Activated CD8-positive, alpha-beta memory T cell treated with anti-CD3 and anti-CD28 coated beads for 24 hours (primary cell): Measurements from ENCODE around the gene DISP3.

Experiments
- DNase-seq: peaks from one replicate; pipeline ENCODE4 v3.0.0-alpha.2; 2020

DISP3 gene, protein sequence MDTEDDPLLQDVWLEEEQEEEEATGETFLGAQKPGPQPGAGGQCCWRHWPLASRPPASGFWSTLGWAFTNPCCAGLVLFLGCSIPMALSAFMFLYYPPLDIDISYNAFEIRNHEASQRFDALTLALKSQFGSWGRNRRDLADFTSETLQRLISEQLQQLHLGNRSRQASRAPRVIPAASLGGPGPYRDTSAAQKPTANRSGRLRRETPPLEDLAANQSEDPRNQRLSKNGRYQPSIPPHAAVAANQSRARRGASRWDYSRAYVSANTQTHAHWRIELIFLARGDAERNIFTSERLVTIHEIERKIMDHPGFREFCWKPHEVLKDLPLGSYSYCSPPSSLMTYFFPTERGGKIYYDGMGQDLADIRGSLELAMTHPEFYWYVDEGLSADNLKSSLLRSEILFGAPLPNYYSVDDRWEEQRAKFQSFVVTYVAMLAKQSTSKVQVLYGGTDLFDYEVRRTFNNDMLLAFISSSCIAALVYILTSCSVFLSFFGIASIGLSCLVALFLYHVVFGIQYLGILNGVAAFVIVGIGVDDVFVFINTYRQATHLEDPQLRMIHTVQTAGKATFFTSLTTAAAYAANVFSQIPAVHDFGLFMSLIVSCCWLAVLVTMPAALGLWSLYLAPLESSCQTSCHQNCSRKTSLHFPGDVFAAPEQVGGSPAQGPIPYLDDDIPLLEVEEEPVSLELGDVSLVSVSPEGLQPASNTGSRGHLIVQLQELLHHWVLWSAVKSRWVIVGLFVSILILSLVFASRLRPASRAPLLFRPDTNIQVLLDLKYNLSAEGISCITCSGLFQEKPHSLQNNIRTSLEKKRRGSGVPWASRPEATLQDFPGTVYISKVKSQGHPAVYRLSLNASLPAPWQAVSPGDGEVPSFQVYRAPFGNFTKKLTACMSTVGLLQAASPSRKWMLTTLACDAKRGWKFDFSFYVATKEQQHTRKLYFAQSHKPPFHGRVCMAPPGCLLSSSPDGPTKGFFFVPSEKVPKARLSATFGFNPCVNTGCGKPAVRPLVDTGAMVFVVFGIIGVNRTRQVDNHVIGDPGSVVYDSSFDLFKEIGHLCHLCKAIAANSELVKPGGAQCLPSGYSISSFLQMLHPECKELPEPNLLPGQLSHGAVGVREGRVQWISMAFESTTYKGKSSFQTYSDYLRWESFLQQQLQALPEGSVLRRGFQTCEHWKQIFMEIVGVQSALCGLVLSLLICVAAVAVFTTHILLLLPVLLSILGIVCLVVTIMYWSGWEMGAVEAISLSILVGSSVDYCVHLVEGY (N-terminal part only)

DNA sequence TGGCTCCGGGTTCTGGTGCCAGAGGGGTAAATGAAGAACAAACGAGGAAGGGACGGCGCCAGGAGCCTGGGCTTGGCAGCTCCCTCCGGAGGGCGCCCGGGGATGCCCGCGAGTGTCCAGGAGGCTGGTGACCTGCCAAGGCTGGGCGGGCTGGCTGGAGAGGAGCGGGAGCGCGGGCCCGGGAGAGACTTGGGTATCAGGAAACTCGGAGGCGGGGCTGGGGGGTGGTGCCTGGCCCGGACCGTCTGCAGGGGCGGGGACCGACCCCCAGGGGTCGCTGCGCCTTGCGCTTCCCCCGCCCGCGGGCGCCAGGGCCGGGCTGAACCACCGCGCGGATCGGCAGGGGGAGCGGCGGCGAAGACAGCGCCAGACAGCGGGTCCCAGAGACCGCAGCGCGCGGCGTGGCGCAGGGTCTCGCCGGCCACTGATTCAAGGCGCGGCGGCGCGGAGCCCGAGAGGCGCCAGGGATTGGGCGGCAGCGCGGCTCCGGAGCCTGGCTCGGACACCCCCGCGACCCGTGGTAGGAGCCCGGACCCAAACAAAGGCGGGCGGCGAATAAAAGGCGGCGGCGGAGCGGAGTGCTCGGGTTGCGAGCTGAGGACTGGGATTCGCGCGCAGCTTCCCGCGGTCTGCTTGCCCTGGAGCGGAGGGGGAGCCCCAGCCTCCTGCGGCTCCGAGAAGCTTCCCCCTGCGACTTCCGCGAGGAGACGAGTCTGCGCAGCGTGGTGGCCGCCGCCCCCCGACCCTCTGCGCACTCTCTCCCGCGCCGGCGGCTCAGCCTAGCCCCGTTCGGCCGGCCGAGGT lies at the start of gene DISP3:
Gene DISP3, plus strand, starts transcription at position 585 of the 804 bp plus-strand sequence. CDS start 21,838 bp downstream, outside the sequence.
- peak; percentile 91 for DNase-seq

DNA sequence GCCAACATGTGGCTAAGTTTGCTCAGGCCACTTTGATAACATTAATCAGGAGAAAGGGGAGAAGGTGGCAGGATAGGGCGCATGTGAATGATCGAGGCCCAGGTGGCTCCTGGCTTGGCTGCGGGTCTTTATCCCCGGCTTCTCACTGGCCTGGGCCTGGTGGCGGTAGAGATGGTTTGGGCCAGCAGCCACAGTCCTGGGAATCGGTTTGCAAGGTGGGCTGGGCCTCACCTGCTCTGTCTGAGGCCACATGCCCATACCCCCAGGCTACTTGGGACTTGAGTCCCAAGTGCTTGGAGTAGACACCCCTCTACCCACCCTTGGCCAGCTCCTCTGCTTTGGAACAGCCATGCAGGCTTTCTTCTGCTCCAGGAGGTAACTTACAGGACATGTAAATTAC lies 49.7 kb upstream of the DISP3 start:
- no peak for DNase-seq

DNA sequence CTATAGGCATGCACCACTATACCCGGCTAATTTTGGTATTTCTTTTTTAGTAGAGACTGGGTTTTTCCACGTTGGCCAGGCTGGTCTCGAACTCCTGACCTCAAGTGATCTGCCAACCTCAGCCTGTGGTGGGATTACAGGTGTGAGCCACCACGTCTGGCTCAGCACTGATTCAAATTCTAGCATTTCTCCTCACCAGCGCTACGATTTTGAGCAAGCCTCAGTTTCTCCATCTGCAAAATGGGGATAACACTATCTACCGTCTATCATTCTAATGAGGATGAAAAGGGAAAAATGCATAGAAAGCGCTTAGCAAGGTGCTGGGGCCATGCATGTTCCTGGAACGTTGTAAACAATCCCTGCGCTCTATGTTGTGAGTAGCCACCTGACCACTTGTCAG lies 49.0 kb upstream of the DISP3 start:
- DNase-seq: no peak

DNA sequence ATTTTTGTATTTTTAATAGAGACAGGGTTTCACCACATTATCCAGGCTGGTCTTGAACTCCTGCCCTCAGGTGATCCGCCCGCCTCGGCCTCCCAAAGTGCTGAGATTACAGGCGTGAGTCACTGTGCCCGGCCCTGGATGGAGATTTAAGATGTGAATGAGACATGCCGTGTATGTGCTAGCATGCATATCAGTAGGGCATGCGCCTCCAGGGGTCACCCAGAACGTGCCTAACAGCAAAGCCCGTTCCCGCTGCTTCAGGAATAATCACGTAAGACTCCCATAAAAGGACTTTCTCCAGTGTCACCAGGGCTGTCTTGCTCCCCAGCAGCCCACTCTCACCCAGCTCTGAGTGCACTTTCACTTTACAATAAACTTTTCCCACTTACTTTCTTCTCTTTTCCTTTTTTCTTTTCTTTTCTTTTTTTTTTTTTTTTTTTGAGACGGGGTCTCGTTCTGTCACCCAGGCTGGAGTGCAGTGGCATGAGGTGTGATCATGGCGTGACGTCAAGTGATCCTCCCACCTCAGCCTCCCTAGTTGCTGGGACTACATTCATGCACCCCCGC lies 46.9 kb upstream of the DISP3 start:
- no peak for DNase-seq

DNA sequence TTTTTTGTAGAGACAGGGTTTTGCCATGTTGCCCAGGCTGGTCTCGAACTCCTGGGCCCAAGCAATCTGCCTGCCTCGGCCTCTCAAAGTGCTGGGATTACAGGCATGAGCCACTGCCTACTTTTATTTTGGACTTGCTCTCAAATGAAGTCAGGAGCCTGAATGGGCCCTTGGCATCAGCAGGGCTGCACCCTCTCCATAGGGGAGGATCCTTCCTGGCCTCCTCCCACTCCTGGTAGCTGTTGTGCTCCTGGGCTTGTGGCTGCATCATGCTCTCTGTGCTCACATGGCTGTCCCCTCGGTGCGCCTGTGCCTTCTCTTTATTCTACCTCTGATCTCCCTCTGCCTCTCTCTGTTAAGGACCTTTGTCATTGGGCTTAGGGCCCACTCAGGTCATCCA lies 46.4 kb upstream of the DISP3 start:
- DNase-seq: no peak

DNA sequence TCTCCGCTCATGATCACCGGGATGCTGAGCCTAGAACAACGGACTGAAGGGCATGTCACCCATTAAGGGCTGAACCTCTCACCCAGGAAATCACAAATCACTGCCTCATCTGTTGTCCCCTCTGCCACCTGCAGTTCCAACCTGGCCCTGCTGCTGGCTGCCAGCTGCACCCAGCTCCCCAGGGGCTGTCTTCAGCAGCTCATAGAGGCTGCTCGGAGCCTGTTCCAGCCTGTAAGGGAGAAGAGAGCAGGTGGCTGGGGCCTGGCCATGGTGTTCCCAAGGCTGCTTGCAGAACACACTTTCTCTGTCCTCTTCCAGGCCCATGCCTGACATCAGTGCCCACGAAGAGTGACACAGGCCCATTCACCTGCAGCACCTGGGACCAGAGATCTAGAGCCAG lies 44.5 kb upstream of the DISP3 start:
- DNase-seq: no peak

DNA sequence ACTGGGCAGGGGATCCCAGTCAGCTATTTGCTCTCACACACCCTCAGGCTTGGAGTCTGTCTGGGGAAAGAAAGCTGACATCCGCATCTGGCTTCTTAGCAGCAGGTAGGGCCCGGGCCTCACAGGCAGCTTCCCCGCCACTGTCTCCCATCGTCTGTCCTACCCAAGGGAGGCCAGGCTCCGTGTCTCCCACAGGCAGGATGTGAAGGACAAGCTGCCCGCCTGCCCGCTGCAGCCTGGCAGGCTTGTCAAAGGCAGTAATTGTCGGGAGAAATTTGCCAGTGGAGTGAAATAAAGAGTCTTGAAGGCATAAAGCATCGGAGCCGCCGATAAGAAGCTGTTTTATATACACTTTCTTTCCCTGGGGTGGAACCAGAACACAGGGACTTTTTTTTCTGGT lies 44.0 kb upstream of the DISP3 start:
- no peak for DNase-seq

DNA sequence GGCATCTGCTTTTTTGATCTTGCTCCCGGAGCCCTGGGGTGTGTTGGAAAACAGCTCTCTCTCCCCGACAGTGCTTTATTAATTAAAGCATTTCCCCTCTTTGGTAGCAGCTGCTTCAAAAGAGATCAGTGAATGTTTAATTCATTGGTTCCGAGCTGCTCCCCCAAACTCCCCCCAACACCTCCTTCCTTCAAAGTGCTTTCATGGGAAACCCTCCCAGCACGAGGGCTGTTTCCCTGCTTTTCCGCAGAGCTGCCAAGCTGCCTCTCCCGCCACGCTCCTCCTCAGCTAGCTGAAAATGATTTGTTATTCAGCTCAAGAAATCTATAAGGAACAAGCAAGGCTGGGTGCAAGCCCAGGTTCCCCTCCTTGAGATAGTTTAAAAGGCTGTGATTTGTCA lies 40.0 kb upstream of the DISP3 start:
- no peak for DNase-seq

DNA sequence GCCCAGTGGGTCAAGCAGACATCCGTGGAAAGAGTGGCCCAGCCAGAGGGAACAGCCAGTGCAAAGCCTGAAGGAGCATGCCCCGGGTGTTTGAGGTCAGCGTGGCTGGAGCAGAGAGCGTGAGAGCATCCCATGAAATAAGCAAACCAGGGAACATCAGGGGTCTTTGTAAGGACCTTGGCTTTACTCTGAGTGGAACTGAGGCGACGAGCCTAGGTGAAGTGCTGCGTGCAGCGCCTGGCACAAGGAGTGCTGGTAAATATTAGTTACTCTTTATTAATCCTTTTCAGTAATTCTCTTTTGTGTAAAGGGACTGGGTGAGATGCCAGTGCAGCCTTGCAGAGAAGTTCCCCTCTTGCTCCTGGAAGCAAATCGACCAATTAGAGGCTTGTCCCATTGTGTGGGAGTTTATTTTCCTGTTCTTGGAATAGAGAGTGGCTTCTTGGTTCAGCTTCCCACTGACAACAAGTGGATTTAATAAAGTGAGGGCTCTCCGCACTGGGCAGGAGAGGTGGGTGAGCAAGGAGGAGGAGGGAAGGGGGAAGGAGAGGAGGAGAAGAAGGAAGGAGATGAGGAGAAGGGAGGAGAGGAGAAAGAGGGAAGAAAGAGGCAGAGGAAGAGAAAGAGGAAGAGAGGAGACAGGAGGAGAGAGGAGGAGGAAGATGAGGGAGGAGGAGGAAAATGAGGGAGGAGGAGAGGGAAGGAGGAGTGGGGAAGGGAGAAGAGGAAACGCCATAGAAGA lies 37.6 kb upstream of the DISP3 start:
- no peak for DNase-seq

DNA sequence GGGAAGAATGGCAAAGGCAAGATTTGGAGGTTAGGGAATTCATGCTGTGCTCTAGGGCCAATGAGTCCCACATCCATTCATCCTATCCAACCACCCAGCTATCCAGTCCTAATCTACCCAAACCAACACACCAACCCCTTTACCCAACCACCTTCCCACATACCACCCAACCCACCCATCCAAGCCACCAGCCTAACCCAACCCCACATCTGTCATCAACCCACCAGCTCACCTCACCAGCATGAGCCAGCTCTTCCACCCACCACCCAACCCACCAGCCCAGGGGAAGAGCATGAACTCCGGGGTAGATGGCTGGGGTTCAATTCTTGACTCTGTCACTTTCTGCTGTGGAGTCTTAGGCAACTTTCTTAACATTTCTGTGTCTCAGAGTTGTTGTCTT lies 35.9 kb upstream of the DISP3 start:
- no peak for DNase-seq

DNA sequence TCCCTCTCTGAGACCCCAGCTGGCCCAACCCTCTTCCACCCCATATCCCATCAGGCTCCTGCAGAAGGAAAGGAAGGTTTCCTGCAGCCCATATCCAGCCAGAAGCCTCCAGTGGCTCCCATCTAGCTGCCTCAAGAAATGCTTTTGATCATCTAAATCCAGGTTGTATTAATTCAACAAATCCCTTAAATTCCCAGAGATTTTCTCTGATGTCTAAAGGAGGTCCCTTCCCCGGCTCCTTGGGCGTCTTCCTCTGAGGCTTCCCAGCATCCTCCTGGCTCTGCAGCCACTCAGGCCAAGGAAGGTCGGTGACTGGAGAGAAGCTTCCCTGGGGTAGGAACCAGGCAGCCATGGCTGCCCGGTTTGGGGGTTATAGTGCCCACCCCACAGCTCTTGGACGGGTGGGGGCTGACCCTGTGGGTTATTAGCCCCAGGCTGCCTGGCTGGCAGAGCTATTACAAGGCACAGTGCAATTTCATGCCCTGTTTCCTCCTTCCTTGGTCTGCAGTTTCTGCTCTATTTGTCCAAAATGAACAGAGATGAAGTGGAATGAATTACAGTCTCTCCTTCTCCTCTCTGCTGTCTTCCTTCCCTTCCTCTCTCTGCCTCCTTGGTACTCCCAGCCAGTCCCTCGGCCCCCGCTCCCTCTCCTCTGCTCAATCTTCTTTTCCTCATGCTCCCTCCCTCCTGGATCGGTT lies 34.8 kb upstream of the DISP3 start:
- no peak for DNase-seq

DNA sequence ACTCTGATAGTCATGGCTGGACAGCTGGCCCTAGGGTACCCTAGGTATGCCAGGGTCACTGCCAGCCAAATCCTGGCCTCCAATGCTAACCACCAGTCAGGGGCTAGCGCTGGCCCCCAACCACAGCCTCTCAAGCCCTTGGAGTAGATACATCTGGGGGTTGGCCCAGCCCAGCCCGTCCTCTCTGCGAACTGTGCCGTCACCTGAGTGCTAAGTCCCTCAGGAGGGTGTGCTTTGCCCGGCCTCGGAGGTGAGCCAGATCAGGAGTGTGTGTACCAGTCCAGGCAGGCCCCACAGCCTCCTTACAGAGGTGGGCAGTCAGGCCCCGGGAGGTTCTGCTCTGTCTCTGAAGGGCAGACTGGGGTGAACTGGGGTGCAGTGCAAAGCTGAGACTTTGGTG lies 34.0 kb upstream of the DISP3 start:
- DNase-seq: no peak

DNA sequence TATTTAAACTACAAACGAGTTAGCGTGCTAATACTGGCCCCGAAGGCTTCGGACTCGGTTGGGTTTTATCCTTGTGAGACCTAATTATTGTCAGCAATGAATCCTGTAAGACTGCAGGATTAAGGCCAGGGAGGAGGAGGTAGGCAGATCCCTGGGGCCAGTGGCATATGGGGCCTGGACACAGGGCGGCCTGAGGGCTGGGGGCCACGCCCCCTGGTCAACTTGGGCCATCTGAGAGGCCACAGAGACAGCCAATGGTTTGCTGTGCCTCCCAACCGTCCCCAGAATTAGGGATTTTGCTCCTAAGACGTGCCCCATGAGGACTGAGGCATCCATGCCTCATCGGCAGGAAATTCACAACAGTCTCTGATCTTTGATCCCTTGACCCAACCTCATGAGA lies 31.1 kb upstream of the DISP3 start:
- DNase-seq: no peak

DNA sequence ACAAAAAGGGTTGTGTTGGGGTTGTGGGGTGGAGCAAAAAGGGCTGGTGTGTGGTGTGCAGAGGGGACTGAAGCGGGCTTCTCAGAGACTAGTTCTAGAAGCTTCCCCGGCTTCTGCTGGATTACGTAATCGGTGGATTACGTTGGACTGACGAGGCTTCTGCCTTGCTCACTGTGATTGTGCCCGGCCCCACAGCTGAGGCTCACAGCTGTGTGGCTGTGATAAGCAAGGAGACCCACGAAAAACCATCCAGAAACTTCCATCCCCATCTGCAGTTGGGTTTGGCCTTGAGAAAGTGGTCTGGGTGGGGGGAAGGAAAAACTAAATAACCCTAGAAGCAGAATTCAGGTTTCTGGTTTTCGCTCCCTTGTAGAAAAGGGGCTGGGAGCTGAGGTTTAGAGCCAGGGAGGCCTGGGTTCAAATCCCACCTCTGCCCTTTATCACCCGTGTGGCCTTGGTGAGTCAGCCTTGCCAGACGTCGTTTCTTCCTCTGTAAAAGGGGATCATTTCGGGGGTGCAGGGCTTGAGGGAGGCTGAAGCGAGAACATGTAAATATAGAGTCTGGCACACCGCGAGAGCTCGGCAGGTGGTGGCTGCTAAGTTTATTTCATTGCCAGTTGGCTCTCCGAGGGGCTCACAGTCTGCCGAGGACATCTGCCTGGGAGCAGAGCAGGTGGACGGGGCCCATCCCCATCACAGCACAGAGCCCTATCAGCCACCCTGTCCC lies 30.4 kb upstream of the DISP3 start:
- no peak for DNase-seq

DNA sequence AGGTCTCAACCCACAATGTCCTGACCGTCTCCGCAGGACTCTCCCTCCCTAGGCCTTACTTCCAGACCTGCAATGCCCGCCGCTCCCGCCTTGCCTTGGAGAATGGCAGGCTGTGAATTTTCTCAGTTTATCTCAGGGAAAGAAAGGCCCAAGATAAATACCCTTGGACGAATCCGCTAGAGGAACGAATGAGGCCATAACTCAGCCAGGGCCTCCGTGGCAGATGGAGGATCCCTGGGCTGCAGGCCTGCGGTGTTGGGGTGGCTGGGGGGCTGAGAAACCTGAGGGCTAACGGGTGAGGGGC lies 29.9 kb upstream of the DISP3 start:
- no peak for DNase-seq

DNA sequence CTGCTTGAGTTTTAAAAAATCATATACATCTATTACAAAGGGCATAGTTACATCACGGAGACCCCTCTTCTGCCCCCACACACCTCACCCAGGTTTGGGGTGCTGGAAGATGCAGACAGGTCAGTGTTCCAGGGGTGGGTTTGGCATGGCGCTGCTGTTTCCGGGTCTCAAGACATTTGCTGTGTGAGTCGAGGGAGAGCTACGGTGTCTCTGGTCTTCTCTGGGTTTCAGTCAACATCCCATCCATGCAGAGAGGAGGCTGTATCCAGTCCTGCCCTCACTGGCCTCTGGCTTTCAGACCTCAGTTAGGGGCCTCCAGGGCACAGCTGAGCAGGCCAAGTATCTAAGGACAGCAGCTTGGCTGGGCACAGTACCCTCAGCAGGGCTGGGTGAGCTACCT lies 28.6 kb upstream of the DISP3 start:
- no peak for DNase-seq

DNA sequence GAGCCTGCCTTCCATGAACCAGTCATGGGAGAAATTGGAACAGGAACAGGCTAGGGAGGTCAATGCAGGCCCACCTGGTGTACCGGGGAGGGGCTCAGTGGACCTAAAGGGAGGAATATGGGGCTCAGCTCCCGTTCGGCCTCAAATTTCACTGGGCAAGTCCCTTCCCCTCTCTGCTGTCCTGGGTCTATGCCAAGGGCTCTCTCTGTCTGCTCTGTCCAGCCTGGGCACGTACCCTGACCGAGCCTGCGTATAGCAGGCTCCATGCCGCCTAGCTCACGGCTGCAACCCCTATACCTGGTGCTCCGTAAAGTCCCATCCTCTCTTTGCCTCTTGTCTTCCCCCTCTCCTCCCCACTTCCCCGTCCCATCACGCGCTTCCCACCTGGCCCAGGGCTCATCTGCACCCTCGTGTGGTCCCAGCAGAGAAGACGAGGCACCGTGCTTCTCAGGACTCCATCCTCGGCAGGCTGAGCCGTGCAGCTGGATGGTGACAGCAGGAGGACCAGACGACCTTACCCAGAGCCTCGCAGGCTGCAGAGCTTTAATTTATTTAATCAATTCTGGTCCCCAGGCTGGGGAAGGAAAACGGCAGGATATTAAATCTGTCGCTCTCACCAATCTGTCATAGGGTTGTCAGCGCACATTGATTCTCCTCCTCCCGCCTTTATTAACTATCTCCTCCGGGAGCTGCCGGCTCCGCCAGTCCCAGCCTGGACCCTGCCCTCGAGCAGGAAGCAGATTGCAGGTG lies 25.0 kb upstream of the DISP3 start:
- DNase-seq: no peak

DNA sequence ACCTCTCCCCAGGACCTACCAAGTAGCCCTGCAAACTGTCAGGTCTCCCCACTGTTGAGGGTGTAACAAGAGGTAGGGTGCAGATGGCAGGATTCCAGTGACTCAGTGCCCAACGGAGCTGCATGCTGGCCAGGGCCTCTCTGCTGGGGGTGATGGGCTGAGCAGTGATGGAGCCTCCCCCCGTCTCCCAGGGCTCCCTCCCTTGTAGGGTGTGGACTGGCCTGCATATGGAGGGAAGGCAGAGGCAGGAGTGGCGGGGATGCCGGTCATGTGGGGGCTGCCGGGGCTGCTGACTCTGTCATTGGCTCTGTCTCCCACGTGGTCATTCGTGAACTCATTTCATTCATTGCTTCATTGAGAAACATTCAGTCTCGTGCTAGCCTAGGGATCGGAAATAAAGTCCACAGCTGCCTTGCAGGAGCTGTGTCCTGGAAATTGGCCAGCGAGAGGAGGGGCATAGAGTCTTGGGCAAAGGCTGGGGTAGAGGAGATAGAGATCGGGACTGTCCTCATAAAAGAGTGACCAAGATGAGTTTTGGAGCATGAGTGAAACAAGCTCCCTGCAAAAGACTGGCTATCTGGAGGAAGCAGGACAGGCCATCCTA lies 22.9 kb upstream of the DISP3 start:
- no peak for DNase-seq

DNA sequence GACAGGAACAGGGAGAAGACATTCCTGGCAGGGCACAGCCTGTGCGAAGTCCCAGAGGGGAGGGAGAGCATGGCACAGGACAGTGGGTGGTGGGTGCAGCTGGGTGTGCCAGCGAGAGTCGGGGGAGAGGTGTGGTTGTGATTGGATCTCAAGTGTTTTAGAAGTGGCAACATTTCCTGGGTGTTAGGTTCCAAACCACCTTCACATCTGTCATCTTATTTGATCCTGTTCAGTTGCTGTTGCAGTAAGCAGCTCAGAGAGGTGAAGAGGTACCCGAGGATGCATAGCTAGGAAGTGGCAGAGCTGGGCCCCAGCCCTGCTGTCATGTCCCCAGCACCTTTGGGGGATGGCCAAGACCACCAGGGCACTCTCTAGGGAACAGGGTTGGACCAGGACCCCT lies 22.0 kb upstream of the DISP3 start:
- DNase-seq: no peak
